GM23248 (cell line): ENCODE measurements around the gene EEA1. TPM values are rescaled to one million over a fixed set of nuclear protein-coding genes. Genes with fewer than 3 reads are reported as not detected.
A peak's percentile ranks its signal among the peaks of the same experiment; 100 is the strongest.

Experiments
- DNase-seq: peaks from one replicate; pipeline ENCODE4 v3.0.0-alpha.2; 2015
- H2AFZ ChIP-seq: fragments of 200-600 bp; sonication (generic); 2 replicates; pipeline ENCODE4 v1.6.1; 2016; ENCODE audit warnings: antibody characterized with exemption
- H3F3A ChIP-seq: fragments of 200-600 bp; sonication (generic); 2 replicates; pipeline ENCODE4 v1.6.1; 2016; ENCODE audit warnings: mild to moderate bottlenecking, antibody characterized with exemption, mixed run types; ENCODE audit not compliant: insufficient read depth
- H3K27ac ChIP-seq: fragments of 200-600 bp; sonication (generic); 2 replicates; pipeline ENCODE4 v1.5.1; 2016; ENCODE audit warnings: mild to moderate bottlenecking
- H3K27me3 ChIP-seq: fragments of 200-600 bp; sonication (generic); replicated peaks from 2 replicates; pipeline ENCODE4 v1.6.1; 2016; ENCODE audit warnings: mild to moderate bottlenecking; ENCODE audit not compliant: insufficient read depth
- H3K36me3 ChIP-seq: fragments of 200-600 bp; sonication (generic); 2 replicates; pipeline ENCODE4 v1.6.1; 2016; ENCODE audit warnings: low read depth, mild to moderate bottlenecking
- H3K4me1 ChIP-seq: fragments of 200-600 bp; sonication (generic); 2 replicates; pipeline ENCODE4 v1.6.1; 2016; ENCODE audit warnings: mild to moderate bottlenecking; ENCODE audit not compliant: insufficient read depth
- H3K4me2 ChIP-seq: fragments of 200-600 bp; sonication (generic); one replicate; pipeline ENCODE4 v1.6.1; 2016; ENCODE audit warnings: mild to moderate bottlenecking; ENCODE audit not compliant: unreplicated experiment
- H3K4me3 ChIP-seq: fragments of 200-600 bp; sonication (generic); 2 replicates; pipeline ENCODE4 v1.5.1; 2016; ENCODE audit warnings: mild to moderate bottlenecking
- H3K79me2 ChIP-seq: fragments of 200-600 bp; sonication (generic); 2 replicates; pipeline ENCODE4 v1.6.1; 2016; ENCODE audit warnings: mild to moderate bottlenecking; ENCODE audit not compliant: insufficient read depth
- H3K9ac ChIP-seq: fragments of 200-600 bp; sonication (generic); 2 replicates; pipeline ENCODE4 v1.6.1; 2016; ENCODE audit warnings: mild to moderate bottlenecking
- H3K9me2 ChIP-seq: fragments of 200-600 bp; sonication (generic); 2 replicates; pipeline ENCODE4 v1.6.1; 2016; ENCODE audit warnings: mixed run types, mild to moderate bottlenecking, moderate library complexity; ENCODE audit not compliant: insufficient read depth
- H3K9me3 ChIP-seq: fragments of 200-600 bp; sonication (generic); one replicate; pipeline ENCODE4 v1.6.1; 2017; ENCODE audit warnings: low read depth
- H4K20me1 ChIP-seq: fragments of 200-600 bp; sonication (generic); 2 replicates; pipeline ENCODE4 v1.6.0; 2016; ENCODE audit not compliant: insufficient read depth
- EZH2 ChIP-seq: fragments of 200-600 bp; sonication (generic); IDR thresholded peaks from 2 replicates; pipeline ENCODE4 v1.6.1; 2018; ENCODE audit warnings: antibody characterized with exemption, mild to moderate bottlenecking; ENCODE audit not compliant: insufficient read depth, poor library complexity, severe bottlenecking
- EZH2phosphoT487 ChIP-seq: fragments of 200-600 bp; sonication (generic); IDR thresholded peaks from 2 replicates; pipeline ENCODE4 v1.6.1; 2018; ENCODE audit warnings: antibody characterized with exemption, moderate library complexity, mild to moderate bottlenecking, low read depth; ENCODE audit not compliant: insufficient read depth
- WGBS, 2 experiments: methylation state at CpG; one replicate each; pipeline ENCODE4 v1.1.6; 2015 to 2017; ENCODE audit warnings: low lambda C conversion rate in 2 of 2, low coverage in 1 of 2; ENCODE audit errors: missing lambda C conversion rate in 2 of 2; 5-methylcytosine and 5-hydroxymethylcytosine counted together
- in situ Hi-C: fragments of 300-500 bp; cut with MboI; formaldehyde crosslinking; loops from 2 replicates; pipeline ENCODE4 v1.15.0; 2020
- polyA plus RNA-seq: library from polyadenylated mRNA; unstranded; fragments of >200 nt; fragmentation: Nextera tagmentation; extraction: Ambion mirVana; gene quantifications from 2 replicates; pipeline ENCODE4 v1.2.1, GENCODE V29; 2016
- total RNA-seq: library from RNA; depleted of rRNA; stranded (reverse); fragments of >200 nt; shearing (Covaris generic); gene quantifications from 2 replicates; pipeline ENCODE4 v1.2.3, GENCODE V29; 2014

EEA1 gene
- total and polyA plus RNA-seq, 2 experiments from 2014 or later, result 17.8 to 55.7 TPM

DNA sequence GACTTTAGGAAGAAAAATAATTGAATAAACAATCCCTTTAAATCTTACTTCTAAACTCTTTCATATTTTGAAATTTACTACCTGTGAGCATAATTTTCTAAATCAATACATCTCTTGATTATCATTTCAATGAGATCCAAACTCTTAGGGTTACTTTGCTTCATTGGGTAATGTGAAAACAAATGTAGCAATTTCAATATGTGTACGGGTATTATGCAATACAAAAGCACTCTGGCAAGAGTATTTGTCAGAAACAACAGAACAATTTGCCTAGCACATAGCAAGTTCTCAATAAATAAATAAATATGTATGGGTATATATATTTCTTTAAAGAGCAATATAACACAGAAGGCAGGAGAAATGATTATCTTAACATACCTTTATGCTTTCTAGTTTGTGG is 149.2 kb downstream of the EEA1 start:
- Histone ChIP-seq H3K4me1 (peaks cover 11% of the 10 kb centered on the region), H3K4me3 (no peak overlapping the region), H3K27ac (no peak overlapping the region), H3K79me2 (0 out of 2 replicates have a peak, but pooled peaks cover 3% of the 10 kb centered on the region), H3K36me3 (peaks cover 59% of the 10 kb centered on the region), H2AFZ (no peak overlapping the region), H3F3A (no peaks in the 10 kb centered on the region; the same call in 1 of the 2 replicates), H3K9me2 (no peaks in the 10 kb centered on the region), H3K4me2 (no peak overlapping the region), H3K9me3 (no peaks in the 10 kb centered on the region), H4K20me1 (no peaks in the 10 kb centered on the region), H3K9ac (no peak overlapping the region), H3K27me3 (no peaks in the 10 kb centered on the region)
- DNase-seq, result peak; percentile 26
- no peak for TF ChIP-seq EZH2
- TF ChIP-seq EZH2phosphoT487, result no peak
- 86 to 87% methylated on average over 1 of the region's 1 CpG for WGBS, 2 experiments
- in situ Hi-C loops, result no loop called here

DNA sequence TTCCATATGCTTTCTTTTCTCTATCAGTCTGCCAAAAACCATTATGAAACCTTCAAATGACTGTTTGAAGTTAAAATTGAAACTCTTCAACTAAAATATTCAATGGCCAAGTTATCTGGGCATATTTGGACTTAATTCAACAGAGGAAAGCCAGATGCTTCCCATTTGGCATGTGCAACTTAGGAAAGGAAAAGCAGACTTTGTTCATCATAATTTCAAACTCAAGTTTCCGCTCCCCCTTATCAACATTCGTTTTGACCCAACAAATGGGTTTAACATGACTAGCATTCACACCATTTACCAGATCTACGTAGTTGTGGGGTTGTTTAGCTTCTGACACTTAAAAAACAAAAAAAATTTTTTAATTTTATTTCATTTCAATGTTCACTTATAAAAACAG is 150.6 kb downstream of the EEA1 start:
- in situ Hi-C loops, result no loop called here
- H3K9me3 ChIP-seq, result no peaks in the 10 kb centered on the region
- TF ChIP-seq EZH2, result no peak
- TF ChIP-seq EZH2phosphoT487, result no peak
- no peaks in the 10 kb centered on the region for H3K27me3 ChIP-seq
- H3K4me3 ChIP-seq, result no peak overlapping the region
- WGBS, 2 experiments, result 60 to 61% methylated on average over 3 of the region's 3 CpGs
- H3K36me3 ChIP-seq, result peaks cover 63% of the 10 kb centered on the region
- DNase-seq, result no peak
- no peaks in the 10 kb centered on the region; the same call in 1 of the 2 replicates for H3F3A ChIP-seq
- H3K79me2 ChIP-seq, result no peaks in the 10 kb centered on the region
- H3K4me1 ChIP-seq, result no peaks in the 10 kb centered on the region
- H3K9me2 ChIP-seq, result no peaks in the 10 kb centered on the region
- H4K20me1 ChIP-seq, result no peaks in the 10 kb centered on the region
- no peak overlapping the region for H2AFZ ChIP-seq
- no peak overlapping the region for H3K4me2 ChIP-seq
- H3K9ac ChIP-seq, result no peak overlapping the region
- H3K27ac ChIP-seq, result no peak overlapping the region

DNA sequence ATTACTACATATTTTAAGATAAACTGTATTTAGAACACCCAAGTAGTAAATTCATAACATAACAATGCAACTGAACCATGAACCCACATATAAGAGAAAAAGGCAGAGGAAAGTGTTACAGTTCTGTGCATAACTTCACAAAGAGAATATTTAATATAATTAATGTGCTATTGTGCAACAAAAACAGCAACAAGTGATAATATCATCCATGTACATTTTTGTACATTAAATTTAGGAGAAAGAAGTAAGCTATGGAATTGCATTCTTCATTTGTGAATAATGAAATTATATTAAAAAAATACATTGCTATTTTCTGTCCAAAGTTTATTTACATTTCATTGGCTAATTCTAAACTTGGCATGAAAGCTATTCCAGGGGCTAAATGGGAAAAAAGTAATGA is 153.7 kb downstream of the EEA1 start:
- Histone ChIP-seq H3K9me3 (no peaks in the 10 kb centered on the region), H3K36me3 (peaks cover 56% of the 10 kb centered on the region), H3K27me3 (no peaks in the 10 kb centered on the region), H3K4me2 (no peak overlapping the region), H3K27ac (no peak overlapping the region), H3F3A (no peaks in the 10 kb centered on the region; the same call in 1 of the 2 replicates), H3K79me2 (no peaks in the 10 kb centered on the region), H4K20me1 (no peaks in the 10 kb centered on the region), H2AFZ (no peak overlapping the region), H3K9ac (no peak overlapping the region), H3K4me1 (no peaks in the 10 kb centered on the region), H3K9me2 (no peaks in the 10 kb centered on the region), H3K4me3 (no peak overlapping the region)
- DNase-seq, result no peak
- TF ChIP-seq EZH2 (no peak), EZH2phosphoT487 (no peak)
- in situ Hi-C loops, result no loop called here

DNA sequence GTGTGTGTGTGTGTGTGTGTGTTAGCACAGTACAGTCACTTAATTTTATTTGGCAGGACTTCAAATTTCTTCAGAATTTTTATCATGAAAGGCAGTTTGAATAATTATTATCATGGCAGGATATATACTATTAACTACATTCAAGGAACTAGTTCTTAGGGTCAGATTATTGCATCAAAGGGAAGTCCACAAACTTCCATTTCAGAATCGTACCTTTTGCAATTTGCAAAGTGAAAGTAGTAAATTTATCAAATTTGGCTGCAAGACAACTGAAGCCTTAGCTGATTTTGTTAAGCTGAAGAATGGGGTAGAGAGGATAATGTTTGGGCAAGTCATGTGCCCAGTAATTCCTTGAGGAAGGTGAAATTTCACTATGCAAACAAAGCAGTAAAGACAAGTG is 158.1 kb downstream of the EEA1 start:
- H3K79me2 ChIP-seq, result no peaks in the 10 kb centered on the region
- H3F3A ChIP-seq, result peaks cover 9% of the 10 kb centered on the region; the same call in 1 of the 2 replicates
- TF ChIP-seq EZH2phosphoT487 (no peak), EZH2 (no peak)
- H3K4me2 ChIP-seq, result no peak overlapping the region
- H3K9me3 ChIP-seq, result no peaks in the 10 kb centered on the region
- in situ Hi-C loops, result no loop called here
- H4K20me1 ChIP-seq, result no peaks in the 10 kb centered on the region
- 90 to 100% methylated on average over 1 of the region's 1 CpG for WGBS, 2 experiments
- H3K27ac ChIP-seq, result no peak overlapping the region
- DNase-seq, result no peak
- no peaks in the 10 kb centered on the region for H3K9me2 ChIP-seq
- no peaks in the 10 kb centered on the region for H3K27me3 ChIP-seq
- H2AFZ ChIP-seq, result no peak overlapping the region
- H3K9ac ChIP-seq, result no peak overlapping the region
- H3K4me3 ChIP-seq, result no peak overlapping the region
- peaks cover 9% of the 10 kb centered on the region for H3K4me1 ChIP-seq
- H3K36me3 ChIP-seq, result peaks cover 13% of the 10 kb centered on the region
